Naive thymus-derived CD4-positive, alpha-beta T cell (primary cell): ENCODE measurements around the gene JMJD1C. TPM values are rescaled to one million over a fixed set of nuclear protein-coding genes. Genes with fewer than 3 reads are reported as not detected.

Source experiments
- ATAC-seq: fragments of 150-1000 bp; cut with Tn5 transposase; 2 replicates; pipeline ENCODE4 v1.10.0; 2021; ENCODE audit warnings: mild to moderate bottlenecking, moderate library complexity
- CTCF ChIA-PET: fragments of 350-600 bp; sonication (Branson Sonifier 250); formaldehyde crosslinking; loops from one replicate; lab custom pipeline; 2021; ENCODE audit warnings: antibody characterized with exemption; lab: Charles Lee
- POLR2A ChIA-PET: fragments of 350-600 bp; sonication (Branson Sonifier 250); formaldehyde crosslinking; loops from one replicate; lab custom pipeline; 2021; ENCODE audit warnings: antibody characterized with exemption, inconsistent platforms; lab: Charles Lee
- DNase-seq, 9 donors: peaks; one replicate each; pipeline versions ENCODE4 v3.0.0 to v3.0.0-alpha.2; 2020 to 2022; ENCODE audit warnings: mixed read lengths in 1 of 9
- H3K27ac ChIP-seq: one replicate; pipeline ENCODE4 v1.7.0; 2013; ENCODE audit warnings: mild to moderate bottlenecking, low read depth, low read length, moderate library complexity
- H3K27me3 ChIP-seq, 2 donors: one replicate each; pipeline ENCODE4 v1.7.0; 2013; ENCODE audit warnings: low read length in 2 of 2, mild to moderate bottlenecking in 2 of 2, moderate library complexity in 2 of 2; ENCODE audit not compliant: control insufficient read depth in 2 of 2, insufficient read depth in 2 of 2
- H3K36me3 ChIP-seq, 3 experiments: 1 replicate in 2 of 3; 2 replicates in 1 of 3; pipeline ENCODE4 v1.7.0; 2013; ENCODE audit warnings: low read length in 3 of 3, mild to moderate bottlenecking in 3 of 3, moderate library complexity in 1 of 3; ENCODE audit not compliant: insufficient read depth in 3 of 3, control insufficient read depth in 2 of 3
- H3K4me1 ChIP-seq, 2 donors: one replicate each; pipeline ENCODE4 v1.7.0; 2013; ENCODE audit warnings: low read length in 2 of 2, mild to moderate bottlenecking in 2 of 2, moderate library complexity in 1 of 2; ENCODE audit not compliant: control insufficient read depth in 2 of 2, insufficient read depth in 2 of 2
- H3K4me3 ChIP-seq: 2 replicates; pipeline ENCODE4 v1.7.0; 2013; ENCODE audit warnings: mild to moderate bottlenecking, low read length
- H3K9me3 ChIP-seq, 3 experiments: 1 replicate in 2 of 3; 2 replicates in 1 of 3; pipeline ENCODE4 v1.7.0; 2013; ENCODE audit warnings: low read length in 3 of 3; ENCODE audit not compliant: control insufficient read depth in 2 of 3
- H3K27ac Mint-ChIP-seq, 9 donors: one replicate each; pipeline ENCODE4 v1.8.0; 2020 to 2022; ENCODE audit warnings: mixed read lengths in 9 of 9, mild to moderate bottlenecking in 8 of 9, moderate library complexity in 5 of 9, inconsistent platforms in 2 of 9
- H3K27me3 Mint-ChIP-seq, 5 donors: one replicate each; pipeline ENCODE4 v1.8.0; 2021 to 2022; ENCODE audit warnings: mixed read lengths in 5 of 5, mild to moderate bottlenecking in 1 of 5
- H3K36me3 Mint-ChIP-seq, 5 donors: one replicate each; pipeline ENCODE4 v1.8.0; 2020 to 2022; ENCODE audit warnings: mixed read lengths in 5 of 5, mild to moderate bottlenecking in 3 of 5, inconsistent platforms in 1 of 5
- H3K4me1 Mint-ChIP-seq, 7 donors: one replicate each; pipeline ENCODE4 v1.8.0; 2020 to 2022; ENCODE audit warnings: mixed read lengths in 7 of 7, mild to moderate bottlenecking in 3 of 7, inconsistent platforms in 1 of 7
- H3K4me3 Mint-ChIP-seq, 10 donors: one replicate each; pipeline ENCODE4 v1.8.0; 2020 to 2022; ENCODE audit warnings: mild to moderate bottlenecking in 10 of 10, mixed read lengths in 10 of 10, moderate library complexity in 6 of 10, inconsistent platforms in 2 of 10
- H3K9me3 Mint-ChIP-seq, 11 donors: one replicate each; pipeline ENCODE4 v1.8.0; 2020 to 2022; ENCODE audit warnings: mixed read lengths in 11 of 11, mild to moderate bottlenecking in 4 of 11, inconsistent platforms in 1 of 11, moderate library complexity in 1 of 11
- intact Hi-C, 2 donors: fragments of 100-400 bp; cut with micrococcal nuclease; formaldehyde crosslinking; loops; one replicate each; pipeline ENCODE4 v1.15.1; 2023
- polyA plus RNA-seq, 2 donors: library from polyadenylated mRNA; unstranded; fragments of 300-500 nt; fragmentation: Illumina TruSeq; gene quantifications; one replicate each; pipeline ENCODE4 v1.2.3, GENCODE V29; 2021
- total RNA-seq, 6 experiments: library from RNA in 5 of 6; stranded (reverse) in 5 of 6; gene quantifications; 1 replicate in 5 of 6; 2 replicates in 1 of 6; pipeline ENCODE4 v1.2.3 and lab custom pipeline; 2021 to 2026

JMJD1C gene
- total and polyA plus RNA-seq, 7 experiments from 2014 or later: 59.0 to 331 (median 120) TPM

- DNase-seq (no peak), ATAC-seq (no peak)
- Mint-ChIP-seq H3K27me3 (no peaks in the 10 kb centered on the region), H3K4me3 (peak overlapping the region in 5 of 10 donors; percentile 2 to 42 (median 21)), H3K36me3 (peaks cover 5 to 33% (median 22%) of the 10 kb centered on the region in 5 donors), H3K9me3 (peaks cover 0 to 5% (median 0%) of the 10 kb centered on the region in 11 donors), H3K4me1 (peaks cover 37 to 90% (median 76%) of the 10 kb centered on the region in 7 donors), H3K27ac (peak overlapping the region in 7 of 9 donors; percentile 5 to 77 (median 57))
- intact Hi-C loops: loop anchor here in 1 of 2 donors (2.0 kb wide), 1 partner anchor 16 kb away; no protein-coding TSS in a partner anchor
- H3K27me3 ChIP-seq: no peaks in the 10 kb centered on the region
- no peaks in the 10 kb centered on the region for H3K9me3 ChIP-seq
- no peak overlapping the region for H3K27ac ChIP-seq
- peaks cover 10 to 16% of the 10 kb centered on the region in 2 donors for H3K4me1 ChIP-seq
- no peak overlapping the region for H3K4me3 ChIP-seq
- ChIA-PET POLR2A (no interaction called here), CTCF (interaction anchor here (0.7 kb wide), 1 partner anchor 35 kb away, joined by 5 read pairs; no protein-coding TSS in a partner anchor)
- H3K36me3 ChIP-seq: peaks cover 0 to 3% (median 0%) of the 10 kb centered on the region in 3 experiments
Observed at GRCh38 chr10:63253040-63253439, 212.7 kb downstream of the JMJD1C start.

- no peak for DNase-seq
- Mint-ChIP-seq H3K9me3 (peaks cover 0 to 5% (median 0%) of the 10 kb centered on the region in 11 donors), H3K4me1 (peaks cover 32 to 88% (median 73%) of the 10 kb centered on the region in 7 donors), H3K27me3 (no peaks in the 10 kb centered on the region), H3K27ac (peak overlapping the region in 7 of 9 donors; percentile 5 to 77 (median 57)), H3K4me3 (peak overlapping the region in 3 of 10 donors; percentile 3 to 42 (median 37)), H3K36me3 (peaks cover 5 to 34% (median 24%) of the 10 kb centered on the region in 5 donors)
- Histone ChIP-seq H3K9me3 (no peaks in the 10 kb centered on the region), H3K36me3 (peaks cover 0 to 3% (median 0%) of the 10 kb centered on the region in 3 experiments), H3K4me3 (no peak overlapping the region), H3K4me1 (peaks cover 14 to 16% of the 10 kb centered on the region in 2 donors), H3K27me3 (no peaks in the 10 kb centered on the region), H3K27ac (no peak overlapping the region)
- ChIA-PET POLR2A (no interaction called here), CTCF (no interaction called here)
- intact Hi-C loops: loop anchor here (1.0 to 2.0 kb wide), 3 partner anchors 10 to 15 kb away; no protein-coding TSS in a partner anchor
- no peak for ATAC-seq
Observed at GRCh38 chr10:63252095-63252762, 213.5 kb downstream of the JMJD1C start.

- H3K9me3 Mint-ChIP-seq: peaks cover 0 to 20% (median 8%) of the 10 kb centered on the region in 11 donors
- DNase-seq: no peak
- H3K4me3 ChIP-seq: no peak overlapping the region
- no peaks in the 10 kb centered on the region for H3K27me3 Mint-ChIP-seq
- H3K27ac ChIP-seq: no peak overlapping the region
- H3K27me3 ChIP-seq: no peaks in the 10 kb centered on the region
- no peak overlapping the region for H3K4me3 Mint-ChIP-seq
- ATAC-seq: no peak
- H3K36me3 ChIP-seq: peaks cover 0 to 3% (median 0%) of the 10 kb centered on the region in 3 experiments
- H3K36me3 Mint-ChIP-seq: peaks cover 11 to 49% (median 41%) of the 10 kb centered on the region in 5 donors
- no peaks in the 10 kb centered on the region for H3K9me3 ChIP-seq
- intact Hi-C loops: no loop called here
- no peak overlapping the region for H3K27ac Mint-ChIP-seq
- POLR2A ChIA-PET: no interaction called here
- CTCF ChIA-PET: no interaction called here
- H3K4me1 Mint-ChIP-seq: peaks cover 35 to 88% (median 70%) of the 10 kb centered on the region in 7 donors
- peaks cover 6 to 11% of the 10 kb centered on the region in 2 donors for H3K4me1 ChIP-seq
Observed at GRCh38 chr10:63250032-63250431, 215.7 kb downstream of the JMJD1C start.

GRCh38 chr10:63247771-63248170 lies 218.0 kb downstream of the JMJD1C start:
- Histone ChIP-seq H3K27ac (no peak overlapping the region), H3K36me3 (peaks cover 0 to 3% (median 0%) of the 10 kb centered on the region in 3 experiments), H3K4me1 (peaks cover 10 to 19% of the 10 kb centered on the region in 2 donors), H3K27me3 (no peaks in the 10 kb centered on the region), H3K9me3 (no peaks in the 10 kb centered on the region), H3K4me3 (no peak overlapping the region)
- peak overlapping the region in 1 of 10 donors; percentile 37 for H3K4me3 Mint-ChIP-seq
- peaks cover 0 to 22% (median 8%) of the 10 kb centered on the region in 11 donors for H3K9me3 Mint-ChIP-seq
- CTCF ChIA-PET: no interaction called here
- H3K36me3 Mint-ChIP-seq: peaks cover 11 to 48% (median 40%) of the 10 kb centered on the region in 5 donors
- no peaks in the 10 kb centered on the region for H3K27me3 Mint-ChIP-seq
- DNase-seq: no peak
- no peak for ATAC-seq
- H3K4me1 Mint-ChIP-seq: peaks cover 42 to 86% (median 69%) of the 10 kb centered on the region in 7 donors
- intact Hi-C loops: no loop called here
- peak overlapping the region in 4 of 9 donors; percentile 41 to 62 (median 50) for H3K27ac Mint-ChIP-seq
- POLR2A ChIA-PET: no interaction called here

- Mint-ChIP-seq H3K9me3 (peaks cover 0 to 22% (median 8%) of the 10 kb centered on the region in 11 donors), H3K4me3 (peak overlapping the region in 5 of 10 donors; percentile 1 to 49 (median 10)), H3K27me3 (no peaks in the 10 kb centered on the region), H3K4me1 (peaks cover 41 to 86% (median 66%) of the 10 kb centered on the region in 7 donors), H3K36me3 (peaks cover 11 to 42% (median 35%) of the 10 kb centered on the region in 5 donors), H3K27ac (peak overlapping the region in 6 of 9 donors; percentile 9 to 59 (median 28))
- ChIA-PET CTCF (interaction anchor here (0.6 to 1.3 kb wide), 4 partner anchors 9 to 29 kb away, joined by 3 to 4 read pairs (median 3); no protein-coding TSS in a partner anchor), POLR2A (no interaction called here)
- Histone ChIP-seq H3K4me3 (no peak overlapping the region), H3K36me3 (peaks cover 0 to 3% (median 0%) of the 10 kb centered on the region in 3 experiments), H3K27me3 (no peaks in the 10 kb centered on the region), H3K4me1 (peaks cover 17 to 30% of the 10 kb centered on the region in 2 donors), H3K27ac (no peak overlapping the region), H3K9me3 (no peaks in the 10 kb centered on the region)
- ATAC-seq: no peak
- no peak for DNase-seq
- intact Hi-C loops: no loop called here
Observed at GRCh38 chr10:63246356-63246755, 219.4 kb downstream of the JMJD1C start.

- no peaks in the 10 kb centered on the region for H3K27me3 ChIP-seq
- peak overlapping the region; percentile 20 for H3K4me3 ChIP-seq
- Mint-ChIP-seq H3K9me3 (peaks cover 0 to 17% (median 8%) of the 10 kb centered on the region in 11 donors), H3K4me1 (peaks cover 54 to 95% (median 79%) of the 10 kb centered on the region in 7 donors), H3K27me3 (no peaks in the 10 kb centered on the region), H3K4me3 (peak overlapping the region; percentile 25 to 84 (median 77)), H3K36me3 (peaks cover 6 to 35% (median 25%) of the 10 kb centered on the region in 5 donors), H3K27ac (peak overlapping the region; percentile 68 to 89 (median 81))
- intact Hi-C loops: loop anchor here (1.0 to 2.0 kb wide), 4 partner anchors 10 to 26 kb away; no protein-coding TSS in a partner anchor
- no peaks in the 10 kb centered on the region for H3K9me3 ChIP-seq
- ATAC-seq: peak; percentile 45
- POLR2A ChIA-PET: interaction anchor here (0.6 to 0.9 kb wide), 2 partner anchors 12 to 27 kb away, joined by 3 read pairs; no protein-coding TSS in a partner anchor
- DNase-seq: peak in 5 of 9 donors; percentile 27 to 41 (median 30)
- CTCF ChIA-PET: interaction anchor here (1.6 kb wide), 1 partner anchor 25 kb away, joined by 4 read pairs; no protein-coding TSS in a partner anchor
- no peaks in the 10 kb centered on the region for H3K36me3 ChIP-seq
- H3K27ac ChIP-seq: peak overlapping the region; percentile 46
- peaks cover 43 to 44% of the 10 kb centered on the region in 2 donors for H3K4me1 ChIP-seq
Observed at GRCh38 chr10:63241841-63242281, 223.9 kb downstream of the JMJD1C start.
